C4-2B (cell line): ENCODE results near the gene FZD8.
A peak's percentile ranks its signal among the peaks of the same experiment; 100 is the strongest.

ENCODE experiments used
- H3K27ac ChIP-seq: fragments of 450-650 bp; 2 replicates; pipeline ENCODE4 v1.5.1; 2017
- CTCF ChIP-seq: fragments of 450-650 bp; conservative IDR thresholded peaks from 2 replicates; pipeline ENCODE4 v1.5.1; 2017; ENCODE audit warnings: mild to moderate bottlenecking
- ZFX ChIP-seq: fragments of 450-650 bp; IDR thresholded peaks from 2 replicates; pipeline ENCODE4 v1.6.1; 2017

Gene FZD8

GRCh38 chr10:35640474-35640873, 1.6 kb downstream of the FZD8 start:
- TF ChIP-seq CTCF = peak; percentile 61
- no peak for TF ChIP-seq ZFX
- peak overlapping the region; percentile 91 for H3K27ac ChIP-seq

GRCh38 chr10:35639728-35640401, 2.2 kb downstream of the FZD8 start:
- TF ChIP-seq CTCF = no peak
- TF ChIP-seq ZFX = no peak
- peak overlapping the region; percentile 91 for H3K27ac ChIP-seq

- no peak overlapping the region for H3K27ac ChIP-seq
Observed at GRCh38 chr10:35639021-35639727, 2.9 kb downstream of the FZD8 start.

DNA sequence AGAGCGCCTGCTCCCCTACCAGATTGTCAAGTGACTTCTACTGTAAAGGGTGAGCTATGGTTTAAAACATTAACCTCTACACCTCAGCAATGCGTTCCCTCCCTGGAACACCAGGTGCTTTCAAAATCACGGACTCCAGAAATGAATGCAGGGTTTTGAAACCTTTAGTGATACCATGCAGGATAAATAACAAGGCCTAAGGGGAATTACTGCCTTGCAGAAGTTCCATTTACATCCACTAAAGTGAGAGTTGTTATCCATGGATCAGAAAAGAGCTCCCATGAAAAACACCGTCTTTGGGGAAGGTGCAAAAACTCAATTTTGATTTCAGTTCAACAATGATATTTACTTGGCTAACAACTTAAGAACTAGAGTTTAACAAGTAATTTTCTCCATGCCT, 4.0 kb downstream of the FZD8 start:
- H3K27ac ChIP-seq = no peak overlapping the region
- no peak for TF ChIP-seq ZFX
- no peak for TF ChIP-seq CTCF

More at GRCh38 chr10:35639021-35639727, 2.9 kb downstream of the FZD8 start:
- TF ChIP-seq CTCF (no peak), ZFX (no peak)

GRCh38 chr10:35637462-35637861, 4.6 kb downstream of the FZD8 start:
- H3K27ac ChIP-seq = no peak overlapping the region
- TF ChIP-seq CTCF (no peak), ZFX (no peak)

GRCh38 chr10:35636956-35637355, 5.1 kb downstream of the FZD8 start:
- TF ChIP-seq CTCF (no peak), ZFX (no peak)
- no peak overlapping the region for H3K27ac ChIP-seq

GRCh38 chr10:35635576-35635975, 6.5 kb downstream of the FZD8 start:
- no peak overlapping the region for H3K27ac ChIP-seq
- TF ChIP-seq ZFX (no peak), CTCF (peak; percentile 91)
